ENCODE results near the gene SUDS3.
"Not testable (repeated sequence)": the region's sequence is repeated elsewhere in the genome, so short reads cannot be mapped to it uniquely, and the experiment has no call there.

SUDS3 gene, protein sequence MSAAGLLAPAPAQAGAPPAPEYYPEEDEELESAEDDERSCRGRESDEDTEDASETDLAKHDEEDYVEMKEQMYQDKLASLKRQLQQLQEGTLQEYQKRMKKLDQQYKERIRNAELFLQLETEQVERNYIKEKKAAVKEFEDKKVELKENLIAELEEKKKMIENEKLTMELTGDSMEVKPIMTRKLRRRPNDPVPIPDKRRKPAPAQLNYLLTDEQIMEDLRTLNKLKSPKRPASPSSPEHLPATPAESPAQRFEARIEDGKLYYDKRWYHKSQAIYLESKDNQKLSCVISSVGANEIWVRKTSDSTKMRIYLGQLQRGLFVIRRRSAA

DNA sequence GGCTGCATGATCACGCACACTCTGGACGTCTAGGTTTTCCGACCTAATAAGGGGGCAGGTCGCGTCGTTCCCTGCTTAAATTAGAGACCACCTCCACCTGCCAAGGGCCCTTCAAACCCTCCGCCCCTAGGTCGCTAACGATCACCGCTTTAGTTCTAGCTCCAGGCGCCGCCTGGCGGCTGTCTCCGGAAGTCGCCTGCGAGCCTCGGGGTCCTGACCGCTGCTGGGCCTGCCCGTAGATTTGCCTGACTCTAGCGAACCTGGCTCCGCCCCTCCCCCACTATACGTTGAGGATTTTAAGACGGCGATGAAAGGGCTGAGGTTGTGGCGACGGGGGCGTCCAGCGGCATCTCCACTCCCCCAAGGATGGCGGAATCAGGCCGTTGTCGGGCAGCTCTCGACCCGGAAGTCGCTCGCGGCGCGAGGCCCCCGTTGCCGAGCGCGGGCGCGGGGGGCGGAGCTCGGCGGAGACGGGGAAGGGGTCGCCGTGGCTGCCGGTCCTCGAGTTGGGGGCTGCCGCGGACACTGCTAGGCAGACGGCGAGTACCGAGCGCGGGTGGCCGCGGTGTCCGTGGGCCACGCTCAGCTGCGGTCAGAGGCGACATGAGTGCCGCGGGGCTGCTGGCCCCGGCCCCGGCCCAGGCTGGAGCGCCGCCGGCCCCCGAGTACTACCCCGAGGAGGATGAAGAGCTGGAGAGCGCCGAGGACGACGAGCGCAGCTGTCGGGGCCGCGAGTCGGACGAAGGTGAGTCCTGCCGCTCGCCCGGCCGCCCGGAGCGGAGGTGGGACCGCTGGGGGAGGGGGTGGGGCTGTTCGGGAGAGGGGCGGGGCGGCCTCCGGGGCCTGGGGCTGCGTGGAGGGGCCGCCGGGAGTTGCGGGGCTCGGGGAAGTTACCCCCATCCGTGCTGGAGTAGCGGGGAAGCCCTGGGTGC lies at the start of gene SUDS3:
Gene SUDS3, plus strand, starts transcription at position 467 of the 932 bp plus-strand sequence. Its CDS starts 137 bp downstream, at position 604.
- DNase-seq, result peak; percentile 89 to 99 (median 95)
- intact Hi-C loops (cut with DNase I), result loop anchor here (1.0 to 5.0 kb wide), 2 partner anchors 194 to 499 kb away; no protein-coding TSS in a partner anchor

DNA sequence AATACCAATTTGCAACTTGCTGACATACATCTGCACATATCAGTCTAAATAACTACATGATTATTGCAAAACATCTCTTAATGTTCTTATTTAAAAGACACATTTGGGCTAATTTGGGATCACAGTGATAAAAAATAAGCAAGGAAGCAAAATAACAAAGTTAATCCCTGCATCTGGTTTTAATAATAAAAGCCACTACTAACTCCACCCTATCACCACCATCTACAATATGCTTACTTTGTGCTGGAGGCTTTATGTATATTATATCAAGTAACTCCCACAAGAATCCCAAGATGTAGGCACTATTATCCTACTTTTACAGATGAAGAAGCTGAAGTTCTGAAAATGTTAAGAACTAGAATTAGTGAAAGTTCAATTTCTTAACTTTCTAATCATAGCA lies 49.4 kb upstream of the SUDS3 start:
- intact Hi-C loops (cut with DNase I), result no loop called here
- no peak for DNase-seq

DNA sequence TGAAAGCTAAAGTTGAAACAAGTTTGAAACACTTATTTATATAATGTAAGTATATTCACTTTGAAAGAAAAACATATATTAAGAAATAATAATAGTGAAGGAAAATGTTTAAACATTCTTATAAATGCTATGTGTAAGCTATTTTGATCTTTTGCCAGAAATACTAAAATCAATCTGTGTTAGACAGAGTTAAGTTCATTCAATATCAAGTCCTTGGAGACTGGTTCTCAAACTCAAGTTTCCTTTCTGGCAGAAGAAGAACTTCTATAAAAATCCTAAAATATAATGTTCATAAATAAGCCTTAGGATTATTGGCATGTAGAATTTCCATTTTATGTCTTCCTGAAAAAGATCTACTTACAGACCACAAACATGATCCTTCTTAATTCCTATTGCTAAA lies 49.0 kb upstream of the SUDS3 start:
- intact Hi-C loops (cut with DNase I), result no loop called here
- no peak for DNase-seq

DNA sequence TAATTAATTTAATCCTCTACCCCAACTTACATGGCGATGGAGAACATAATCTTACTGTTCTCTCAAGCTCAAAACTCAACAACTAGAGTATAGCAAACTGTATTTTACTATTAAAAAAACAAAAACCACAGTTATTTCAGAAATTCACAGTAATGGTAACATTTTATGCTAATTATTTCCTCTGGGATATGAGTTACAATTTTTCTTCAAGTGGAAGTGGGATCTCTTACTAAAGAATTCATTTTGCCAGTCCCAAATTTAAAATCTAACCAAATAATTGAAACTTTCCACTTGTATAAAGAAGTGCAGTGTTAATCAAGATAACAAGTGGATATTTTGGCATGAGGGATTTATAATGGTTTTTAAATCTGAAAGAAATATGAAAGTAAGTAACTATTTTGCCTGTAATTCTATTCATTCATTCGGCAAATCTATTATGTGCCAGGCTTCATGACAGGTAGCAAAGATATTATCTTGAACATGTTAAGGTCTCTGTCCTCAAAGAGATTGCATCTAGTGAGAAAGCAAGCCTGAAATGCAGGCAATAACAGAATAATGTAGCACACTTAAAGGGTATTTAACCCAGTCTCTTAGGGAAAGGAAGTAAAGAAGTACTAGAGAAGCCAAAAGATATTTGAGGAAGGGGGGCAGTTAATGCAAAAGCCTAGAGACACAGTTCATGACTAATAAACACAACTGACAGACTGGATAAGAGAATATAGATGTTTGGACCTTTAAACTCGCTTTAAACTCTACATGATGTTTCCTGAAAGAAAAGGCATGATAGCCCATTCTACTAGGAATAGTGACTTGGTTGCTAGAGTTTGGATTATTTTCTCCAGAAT lies 47.6 kb upstream of the SUDS3 start:
- intact Hi-C loops (cut with DNase I), result no loop called here
- no peak for DNase-seq

DNA sequence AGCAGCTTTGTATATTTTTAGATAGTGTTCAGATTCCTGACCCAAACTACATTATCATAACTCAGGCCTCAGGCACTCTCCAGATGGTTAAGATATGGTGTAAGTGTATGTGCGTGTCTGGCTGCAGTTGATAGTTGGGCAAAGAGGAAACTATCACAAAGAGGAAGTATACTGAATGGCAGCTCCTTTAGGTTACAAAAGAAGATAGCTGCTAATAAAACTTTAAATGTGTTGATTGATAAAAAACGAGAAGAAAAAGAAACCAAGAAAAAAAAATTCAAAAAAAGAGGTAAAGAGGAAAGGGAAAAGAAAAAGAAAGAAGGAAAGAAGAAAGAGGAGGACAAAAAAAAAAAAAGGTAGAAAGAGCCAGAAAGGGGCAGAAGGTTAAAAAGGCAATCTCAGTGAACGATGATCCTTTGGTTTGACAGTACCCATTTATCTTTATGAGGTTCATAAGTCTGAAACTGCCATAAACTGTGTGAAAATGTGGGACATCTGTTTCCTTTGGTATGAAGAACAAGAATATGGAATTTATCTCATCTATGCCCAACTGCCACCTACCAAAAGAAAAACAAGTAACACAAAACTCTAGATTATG lies 45.8 kb upstream of the SUDS3 start:
- intact Hi-C loops (cut with DNase I), result no loop called here
- DNase-seq, result no peak

DNA sequence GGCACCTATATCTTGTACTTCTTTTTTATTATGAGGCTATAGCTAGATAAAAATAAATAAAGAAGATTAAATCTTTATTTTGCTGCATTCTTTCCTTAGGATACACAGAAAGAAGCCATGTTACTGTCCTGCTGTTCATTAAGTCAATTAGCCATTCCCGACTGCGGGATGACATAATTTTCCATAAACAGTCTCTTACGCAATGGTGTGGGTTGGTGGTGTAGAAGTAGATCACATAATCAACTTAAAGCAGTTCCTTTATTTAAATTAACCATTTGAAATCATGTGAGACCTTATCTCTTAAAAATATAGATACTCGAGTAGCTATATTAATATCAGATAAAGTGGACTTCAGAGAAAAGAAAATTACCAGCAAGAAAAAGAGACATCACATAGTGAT lies 43.8 kb upstream of the SUDS3 start:
- DNase-seq, result no peak
- intact Hi-C loops (cut with DNase I), result no loop called here

DNA sequence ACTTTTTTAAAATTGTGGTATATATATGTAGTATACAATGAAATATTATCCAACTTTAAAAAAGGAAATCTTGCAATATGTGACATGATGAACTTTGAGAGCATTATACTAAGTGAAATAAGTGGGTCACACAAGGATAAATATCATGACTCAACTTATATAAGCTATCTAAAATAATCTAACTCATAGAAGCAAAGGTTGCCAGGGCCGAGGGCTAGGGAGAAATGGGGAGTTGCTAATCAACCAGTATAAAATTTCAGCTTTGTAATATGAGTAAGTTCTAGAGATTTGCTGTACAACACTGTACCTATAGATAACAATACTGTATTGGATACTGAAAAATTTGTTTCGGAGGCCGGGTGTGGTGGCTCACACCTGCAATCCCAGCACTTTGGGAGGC lies 42.1 kb upstream of the SUDS3 start:
- intact Hi-C loops (cut with DNase I), result no loop called here

DNA sequence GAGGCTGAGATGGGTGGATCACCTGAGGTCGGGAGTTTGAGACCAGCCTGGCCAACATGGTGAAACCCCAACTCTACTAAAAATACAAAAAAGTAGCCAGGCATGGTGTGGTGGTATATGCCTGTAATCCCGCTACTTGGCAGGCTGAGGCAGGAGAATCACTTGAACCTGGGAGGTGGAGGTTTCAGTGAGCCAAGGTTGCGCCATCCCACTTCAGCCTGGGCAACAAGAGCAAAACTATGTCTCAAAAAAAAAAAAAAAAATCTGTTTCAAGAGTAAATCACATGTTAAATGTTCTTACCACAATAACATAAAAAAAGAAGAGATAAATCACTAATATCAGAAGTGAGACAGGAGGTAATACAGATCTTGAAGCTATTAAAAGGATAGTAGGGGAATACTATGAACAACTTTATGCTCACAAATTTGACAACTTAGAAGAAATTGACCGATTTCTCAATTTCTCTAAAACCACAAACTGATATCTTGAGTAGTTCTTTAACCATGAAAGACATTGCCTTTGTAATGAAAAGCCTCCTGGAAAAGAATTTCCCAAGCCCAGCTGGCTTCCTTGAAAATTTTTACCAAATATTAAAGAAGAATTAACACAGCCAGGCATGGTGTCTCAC lies 41.3 kb upstream of the SUDS3 start:
- DNase-seq, result no peak
- intact Hi-C loops (cut with DNase I), result no loop called here

More for the DNA sequence above, 42.1 kb upstream of the SUDS3 start:
- DNase-seq, result no peak

DNA sequence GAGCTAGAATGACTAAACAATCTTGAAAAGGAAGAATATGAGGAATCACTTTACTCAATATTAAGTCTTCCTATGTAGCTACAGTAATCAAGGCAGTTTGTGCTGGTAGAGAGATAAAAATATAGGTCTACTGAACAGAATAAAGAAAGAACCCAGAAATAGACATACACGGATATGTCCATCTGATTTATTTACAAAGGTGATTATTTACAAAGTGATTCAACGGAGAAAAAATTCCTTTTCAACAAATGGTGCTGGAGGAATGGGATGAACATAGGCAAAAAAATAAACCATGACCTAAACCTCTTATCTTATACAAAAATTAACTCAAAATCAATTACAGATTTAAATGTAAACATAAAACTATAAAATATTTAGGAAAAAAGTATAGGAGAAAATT lies 40.2 kb upstream of the SUDS3 start:
- intact Hi-C loops (cut with DNase I), result no loop called here
- DNase-seq, result no peak

DNA sequence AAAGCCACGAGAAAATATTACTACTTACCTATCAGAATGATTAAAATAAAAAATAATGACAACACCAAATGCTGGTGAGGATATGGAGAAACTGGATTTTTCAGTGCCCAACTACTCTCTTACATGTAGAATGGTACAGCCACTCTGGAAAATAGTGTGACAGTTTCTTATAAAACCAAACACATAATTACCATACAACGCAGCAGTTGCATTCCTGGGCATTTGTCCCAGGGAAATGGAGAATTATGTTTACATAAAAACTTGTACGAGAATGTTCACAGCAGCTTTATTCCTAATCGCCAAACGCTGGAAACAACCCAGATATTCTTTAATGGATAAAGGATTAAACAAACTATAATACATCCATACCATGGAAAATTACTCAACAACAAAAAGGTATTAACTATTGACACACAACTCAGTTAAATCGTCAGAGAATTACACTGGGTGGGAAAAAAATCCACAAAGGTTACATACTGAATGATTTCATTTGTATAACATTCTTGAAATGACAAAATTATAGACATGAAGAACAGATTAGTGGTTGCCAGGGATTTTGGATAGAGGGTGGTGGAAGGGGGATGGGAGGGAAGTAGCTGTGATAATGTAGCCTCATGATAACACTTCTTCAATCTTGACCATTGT lies 39.0 kb upstream of the SUDS3 start:
- intact Hi-C loops (cut with DNase I), result no loop called here
- DNase-seq, result no peak

DNA sequence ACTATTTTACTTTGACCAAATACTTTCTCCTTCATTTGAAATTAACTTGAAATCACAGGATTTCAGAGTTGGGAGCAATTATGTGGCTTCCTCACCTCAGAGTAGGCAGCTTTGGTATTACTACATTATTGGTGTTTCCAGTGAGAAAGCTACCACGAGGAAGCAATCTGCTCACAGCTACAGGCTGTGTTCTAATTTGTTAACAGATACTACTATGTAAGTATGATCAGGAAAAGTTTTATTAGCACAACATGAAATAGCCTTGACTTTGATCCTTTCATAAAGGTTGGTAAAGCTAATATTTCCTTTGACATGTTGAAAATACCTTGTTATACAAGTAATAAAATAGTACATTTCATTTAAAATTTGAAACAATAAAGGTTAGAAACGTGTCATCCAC lies 34.3 kb upstream of the SUDS3 start:
- DNase-seq, result no peak
- intact Hi-C loops (cut with DNase I), result no loop called here

DNA sequence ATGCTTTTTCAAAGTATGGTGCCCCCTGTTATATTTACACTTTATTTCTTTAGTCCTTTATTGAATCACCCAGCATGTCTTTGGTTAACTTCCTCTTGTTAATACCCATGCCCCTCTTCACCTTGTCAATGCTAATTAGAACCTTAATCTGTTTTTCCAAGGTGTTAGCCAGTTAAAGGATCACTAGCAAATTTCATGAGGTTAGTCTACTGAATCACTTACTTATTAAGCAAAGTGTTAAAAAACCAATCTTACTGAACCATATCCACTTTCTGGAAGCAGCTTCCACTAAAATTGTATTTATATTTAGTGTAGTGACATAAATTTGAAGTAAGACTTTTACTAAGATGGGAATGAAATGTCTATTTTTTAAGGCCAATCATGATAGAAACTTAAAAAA lies 31.5 kb upstream of the SUDS3 start:
- intact Hi-C loops (cut with DNase I), result no loop called here
- no peak for DNase-seq

DNA sequence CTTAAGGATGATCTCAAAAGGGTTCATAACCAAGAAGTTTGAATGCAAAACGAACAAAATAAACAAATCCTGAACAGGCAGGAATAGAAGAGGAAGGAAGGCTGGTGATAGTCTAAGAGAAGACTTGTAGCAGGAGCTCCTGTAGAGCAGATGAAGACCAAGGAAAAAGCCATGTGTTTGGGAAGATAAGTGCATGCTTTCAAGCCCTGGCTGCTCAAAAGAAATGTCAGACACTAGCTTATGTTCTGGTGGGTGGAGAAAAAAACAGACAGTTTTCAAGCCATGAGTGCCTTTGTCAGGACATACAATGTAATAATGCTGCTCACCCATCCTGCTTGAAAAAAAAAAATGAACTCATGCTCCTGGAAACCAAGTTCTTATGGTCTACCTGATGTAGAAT lies 31.0 kb upstream of the SUDS3 start:
- intact Hi-C loops (cut with DNase I), result no loop called here
- no peak for DNase-seq

DNA sequence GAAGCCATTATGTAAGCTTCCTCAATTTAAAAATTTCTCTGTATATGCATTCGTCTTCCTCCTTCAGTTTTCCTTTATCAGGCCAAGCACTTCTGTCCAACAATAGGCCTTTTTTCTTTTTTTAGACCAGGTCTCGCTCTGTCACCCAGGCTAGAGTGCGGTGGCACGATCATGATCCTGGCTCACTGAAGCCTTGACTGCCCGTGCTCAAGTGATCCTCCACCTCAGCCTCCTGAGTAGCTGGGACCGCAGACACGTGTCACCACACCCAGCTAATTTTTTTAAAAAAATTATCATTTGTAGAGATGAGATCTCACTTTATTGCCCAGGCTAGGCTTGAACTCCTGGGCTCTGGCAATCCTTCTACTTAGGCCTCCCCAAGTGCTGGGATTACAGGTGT lies 29.5 kb upstream of the SUDS3 start:
- intact Hi-C loops (cut with DNase I), result no loop called here
- no peak for DNase-seq

DNA sequence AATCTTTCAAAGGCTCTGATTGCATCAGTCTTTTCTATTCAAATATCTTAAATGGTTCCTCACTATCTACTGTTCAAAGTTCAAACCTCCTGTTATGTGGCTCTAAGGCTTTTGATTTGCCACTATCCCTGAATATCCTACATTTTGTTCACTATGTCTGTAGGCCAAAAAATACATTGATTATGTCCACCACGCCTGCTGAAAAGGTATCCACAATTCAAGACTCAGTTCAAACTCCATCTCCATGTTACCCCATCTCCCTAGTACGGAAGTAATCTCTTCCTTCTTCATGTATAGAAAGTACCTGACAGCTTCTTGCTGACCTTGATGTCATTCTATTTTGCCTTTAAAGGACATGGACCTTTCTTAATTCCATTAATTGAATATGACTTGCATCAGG lies 28.4 kb upstream of the SUDS3 start:
- intact Hi-C loops (cut with DNase I), result no loop called here
- DNase-seq, result no peak

DNA sequence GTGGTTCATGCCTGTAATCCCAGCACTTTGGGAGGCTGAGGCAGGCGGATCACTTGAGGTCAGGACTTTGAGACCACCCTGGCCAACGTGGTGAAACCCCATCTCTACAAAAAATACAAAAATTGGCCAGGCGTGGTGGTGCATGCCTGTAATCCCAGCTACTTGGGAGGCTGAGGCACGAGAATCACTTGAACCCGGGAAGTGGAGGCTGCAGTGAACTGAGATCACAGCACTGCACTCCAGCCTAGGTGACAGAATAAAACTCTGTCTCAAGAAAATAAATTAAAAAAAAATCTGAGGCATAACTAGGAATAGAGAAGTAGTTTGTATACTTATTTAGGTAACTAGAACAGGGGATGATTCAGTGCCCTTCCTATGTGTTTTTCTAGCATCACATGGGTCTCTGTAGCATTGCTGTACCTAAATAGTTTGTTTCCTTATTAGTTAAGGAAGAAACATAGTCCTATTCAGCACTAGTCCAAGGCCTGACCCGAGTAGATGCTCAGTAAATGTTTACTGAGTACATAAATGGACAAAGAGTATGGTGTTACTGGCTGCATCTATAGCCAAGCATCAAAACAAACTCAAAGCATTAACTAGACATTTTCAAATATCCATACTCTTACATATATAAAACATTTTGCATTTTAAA lies 25.3 kb upstream of the SUDS3 start:
- DNase-seq, result no peak
- intact Hi-C loops (cut with DNase I), result no loop called here

DNA sequence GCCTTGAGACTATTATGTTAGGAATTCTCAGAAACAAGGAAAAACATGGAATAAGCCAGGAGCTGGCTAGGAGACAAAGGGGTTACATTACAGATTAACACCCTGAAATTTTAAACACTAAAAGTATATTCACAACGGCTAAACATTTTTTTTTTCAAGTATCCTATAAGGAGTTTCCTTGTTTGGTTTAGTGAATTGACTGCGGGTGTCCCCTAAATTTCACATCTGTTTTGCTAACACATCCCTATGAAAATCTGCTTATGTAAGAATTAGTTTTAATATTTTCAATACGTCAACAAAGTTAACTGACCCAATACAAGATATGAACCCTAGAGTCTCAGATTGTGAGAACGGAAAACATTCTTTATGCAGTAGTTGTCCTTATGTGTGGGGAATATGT lies 22.6 kb upstream of the SUDS3 start:
- no peak for DNase-seq
- intact Hi-C loops (cut with DNase I), result no loop called here

DNA sequence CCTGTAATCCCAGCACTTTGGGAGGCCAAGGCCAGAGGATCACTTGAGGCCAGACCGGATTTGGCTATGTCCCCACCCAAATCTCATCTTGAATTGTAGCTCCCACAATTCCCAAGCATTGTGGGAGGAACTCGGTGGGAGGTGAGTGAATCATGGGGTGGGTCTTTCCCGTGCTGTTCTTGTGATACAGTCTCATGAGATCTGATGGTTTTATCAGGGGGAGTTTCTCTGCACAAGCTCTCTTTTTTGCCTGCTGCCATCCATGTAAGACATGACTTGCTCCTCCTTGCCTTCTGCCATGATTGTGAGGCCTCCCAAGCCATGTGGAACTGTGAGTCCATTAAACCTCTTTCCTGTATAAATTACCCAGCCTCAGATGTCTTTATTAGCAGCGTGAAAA lies 21.9 kb upstream of the SUDS3 start:
- intact Hi-C loops (cut with DNase I), result not testable (repeated sequence)

DNA sequence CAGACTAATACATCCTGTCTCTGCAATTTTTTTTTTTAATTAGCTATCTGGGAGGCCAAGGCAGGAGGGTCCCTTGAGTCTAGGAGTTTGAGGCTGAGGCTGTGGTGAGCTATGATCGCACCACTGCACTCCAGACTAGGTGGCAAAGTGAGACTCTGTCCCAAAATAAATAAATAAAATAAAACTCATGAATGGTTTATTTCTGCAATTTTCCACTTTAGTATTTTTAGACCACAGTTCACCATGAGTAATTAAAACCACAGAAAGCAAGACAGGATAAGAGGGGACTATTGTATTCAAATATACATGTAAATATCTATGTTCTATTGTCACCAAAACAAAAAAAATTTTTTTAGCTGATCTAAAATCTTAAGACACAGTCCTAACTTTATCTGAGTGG lies 21.5 kb upstream of the SUDS3 start:
- intact Hi-C loops (cut with DNase I), result no loop called here
- DNase-seq, result no peak

More for the DNA sequence above, 21.9 kb upstream of the SUDS3 start:
- not testable (repeated sequence) for DNase-seq

All from posterior cingulate gyrus (tissue), 11 donors.